ENCODE measurements around the gene G0S2.

G0S2 gene

DNA sequence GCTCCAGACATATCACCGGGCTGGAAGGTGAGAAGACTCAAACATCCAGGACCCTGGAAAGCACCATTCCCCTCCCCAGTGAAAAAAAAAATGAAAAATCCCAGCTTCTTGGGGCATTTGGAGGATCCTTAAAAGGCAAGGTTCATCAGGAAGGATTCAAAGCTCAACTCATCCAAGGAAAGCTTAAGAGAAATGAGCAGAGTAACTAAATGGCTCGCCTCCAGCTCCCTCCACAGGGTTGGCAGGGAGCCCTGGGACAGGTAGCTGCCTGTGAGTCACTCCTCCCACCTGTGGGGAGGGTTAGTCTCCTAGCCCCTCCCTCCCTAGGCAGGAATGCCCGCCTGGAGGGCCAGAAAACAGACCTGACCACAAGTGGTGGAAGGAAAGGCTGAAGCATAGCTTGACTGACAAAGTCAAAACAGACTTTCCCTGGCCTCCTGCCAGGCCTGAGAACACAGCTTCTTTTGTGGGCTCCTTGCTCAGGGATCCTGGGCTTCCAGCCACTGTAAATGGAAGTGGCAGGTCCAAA is 22.3 kb upstream of the G0S2 start:
- no peak for TF ChIP-seq JUND (IDR thresholded peaks at IDR 0.05; ENCODE audit: low read depth)
- peak; percentile 78 to 99 for DNase-seq (ENCODE audit: low read depth in 1 of 2, low spot score in 1 of 2)
- in situ Hi-C loops (cut with HindIII; ENCODE audit: low pct_unique_long_range_greater_than_20kb, low sequenced_read_pairs) = no loop called here

DNA sequence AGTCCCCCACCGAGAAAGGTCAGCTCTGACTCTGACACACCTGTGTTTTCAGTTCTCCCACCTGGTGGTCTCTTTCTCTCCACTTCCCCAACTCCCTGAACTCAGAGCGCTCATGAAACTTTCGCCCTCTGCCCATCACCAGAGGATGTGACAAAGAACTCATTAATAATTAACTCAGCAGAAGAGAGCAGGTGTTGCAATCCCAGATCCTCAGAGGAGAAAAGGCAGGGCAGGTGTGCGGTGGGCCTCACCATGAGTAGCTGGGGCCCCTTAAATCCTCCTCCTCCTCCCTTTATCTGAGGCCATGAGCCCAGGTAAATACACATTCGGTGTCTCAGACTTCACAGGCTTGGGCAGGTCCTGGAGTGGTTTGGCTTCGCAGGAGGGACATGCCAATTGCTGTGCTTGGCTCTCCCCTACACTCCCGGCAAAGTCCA is 21.3 kb upstream of the G0S2 start:
- DNase-seq (ENCODE audit: low read depth in 1 of 2, low spot score in 1 of 2) = no peak
- no peak for TF ChIP-seq JUND (IDR thresholded peaks at IDR 0.05; ENCODE audit: low read depth)
- in situ Hi-C loops (cut with HindIII; ENCODE audit: low pct_unique_long_range_greater_than_20kb, low sequenced_read_pairs) = no loop called here

DNA sequence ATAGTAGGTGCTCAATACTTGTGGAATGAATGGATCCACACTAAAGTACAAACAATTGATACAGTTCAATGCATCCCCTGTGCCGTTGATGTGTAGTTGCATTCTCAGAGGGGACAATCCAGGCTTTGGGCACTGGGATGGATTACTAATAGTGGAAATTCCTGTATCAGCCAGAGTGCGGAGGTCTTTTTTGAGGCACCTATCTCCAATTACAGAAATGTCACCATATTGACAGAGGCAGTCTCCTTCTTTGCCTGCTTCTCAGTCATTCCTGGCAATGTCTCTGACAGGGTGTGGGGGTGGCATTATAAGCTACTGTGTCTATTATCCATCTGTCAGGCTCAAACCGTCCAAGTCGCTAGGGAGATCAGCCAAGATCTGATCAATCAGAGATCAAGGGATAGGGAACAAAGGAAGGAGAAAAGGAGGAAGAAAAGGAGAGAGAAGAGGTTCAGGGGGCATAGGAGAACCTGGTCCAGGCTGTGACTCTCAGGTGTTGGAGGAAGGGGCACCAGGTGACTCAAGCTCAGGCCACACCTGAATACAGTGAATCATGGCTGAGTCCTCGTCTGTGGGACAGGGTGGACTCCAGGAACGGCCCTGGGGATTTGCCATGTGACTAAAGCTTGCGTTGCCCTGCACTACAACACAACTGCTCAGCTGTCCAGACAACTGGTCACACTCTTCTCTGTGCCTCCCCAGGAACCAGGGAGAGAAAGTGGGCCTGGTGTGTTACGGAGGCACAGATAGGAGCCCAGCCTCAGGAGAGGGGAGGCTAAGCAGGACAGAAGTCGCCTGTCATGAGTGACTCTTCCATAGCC is 19.6 kb upstream of the G0S2 start:
- TF ChIP-seq JUND (IDR thresholded peaks at IDR 0.05; ENCODE audit: low read depth) = no peak
- in situ Hi-C loops (cut with HindIII; ENCODE audit: low pct_unique_long_range_greater_than_20kb, low sequenced_read_pairs) = no loop called here
- no peak for DNase-seq (ENCODE audit: low read depth in 1 of 2, low spot score in 1 of 2)

DNA sequence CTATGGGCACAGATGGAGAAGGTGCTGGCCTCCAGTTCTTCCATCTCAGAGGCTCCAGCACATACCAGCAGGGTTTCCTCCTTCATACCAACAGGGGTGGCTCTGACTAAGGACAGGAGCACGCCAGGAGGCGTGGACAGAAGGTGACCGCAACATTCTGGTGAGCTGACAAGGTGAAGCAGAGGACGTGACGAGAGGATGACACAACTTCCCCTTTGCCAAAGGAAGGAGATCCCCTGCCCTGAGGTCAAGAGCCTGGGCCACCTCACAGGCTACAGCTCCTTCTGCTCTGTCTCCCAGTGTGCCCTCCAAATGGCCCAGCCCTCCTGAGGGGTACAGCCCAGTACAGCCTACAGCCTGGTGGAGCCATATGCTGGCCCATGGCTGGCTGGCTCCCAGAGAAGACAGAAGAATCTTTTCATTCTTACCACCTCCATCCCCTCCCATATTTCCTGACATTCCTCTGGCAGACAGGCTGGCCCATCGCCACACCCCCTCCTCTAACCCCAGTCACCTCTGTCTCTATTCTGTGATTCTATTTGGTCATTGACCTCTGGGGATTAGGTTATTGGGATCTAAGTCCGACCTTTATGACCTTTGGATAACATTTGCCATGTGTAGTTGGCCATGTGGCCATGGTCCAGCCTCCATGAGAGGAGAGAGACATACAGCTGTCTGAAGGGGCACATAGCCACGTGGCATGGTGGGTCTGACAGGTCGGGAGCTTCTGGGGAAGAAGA is 17.9 kb upstream of the G0S2 start:
- DNase-seq (ENCODE audit: low read depth in 1 of 2, low spot score in 1 of 2) = no peak
- no peak for TF ChIP-seq JUND (IDR thresholded peaks at IDR 0.05; ENCODE audit: low read depth)
- in situ Hi-C loops (cut with HindIII; ENCODE audit: low pct_unique_long_range_greater_than_20kb, low sequenced_read_pairs) = no loop called here

DNA sequence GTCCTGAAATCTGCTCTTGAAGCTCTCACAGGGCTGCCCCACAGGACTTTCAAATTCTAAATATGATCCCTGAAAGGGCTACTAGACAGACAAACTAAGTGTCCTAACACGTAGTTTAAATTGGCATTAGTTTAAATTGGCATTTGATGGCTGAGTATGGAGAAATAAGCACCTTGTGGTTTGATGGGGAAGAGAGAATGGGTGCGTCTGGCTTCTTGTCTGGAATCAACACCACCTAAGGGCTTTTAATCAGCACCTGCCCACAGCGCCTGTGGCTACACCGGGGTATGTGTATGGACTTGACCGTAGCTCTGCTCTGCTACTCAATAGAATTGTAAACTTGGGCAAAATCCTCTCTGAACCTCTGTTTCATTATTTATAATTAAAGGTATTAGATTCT is 17.3 kb upstream of the G0S2 start:
- DNase-seq (ENCODE audit: low read depth in 1 of 2, low spot score in 1 of 2) = no peak
- in situ Hi-C loops (cut with HindIII; ENCODE audit: low pct_unique_long_range_greater_than_20kb, low sequenced_read_pairs) = no loop called here
- no peak for TF ChIP-seq JUND (IDR thresholded peaks at IDR 0.05; ENCODE audit: low read depth)

DNA sequence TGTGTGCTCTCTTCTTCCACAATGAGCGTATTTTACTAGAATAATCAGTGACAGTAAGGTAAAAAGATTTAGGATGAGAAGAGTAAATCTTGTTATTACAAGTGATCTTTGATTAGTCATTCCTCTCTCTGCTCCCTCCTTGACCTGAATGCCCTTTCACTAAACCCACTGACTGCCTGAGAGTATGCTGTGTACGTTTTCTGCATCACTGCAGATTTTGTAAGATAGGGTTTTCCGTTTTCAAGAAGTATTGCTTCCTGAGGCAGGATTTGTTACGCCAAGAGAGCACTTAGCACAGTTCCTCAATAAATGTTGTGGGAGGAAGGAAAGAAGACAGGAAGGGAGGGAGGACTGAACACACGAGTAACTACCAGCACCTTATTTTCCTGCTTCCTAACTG is 15.3 kb upstream of the G0S2 start:
- in situ Hi-C loops (cut with HindIII; ENCODE audit: low pct_unique_long_range_greater_than_20kb, low sequenced_read_pairs) = no loop called here
- no peak for TF ChIP-seq JUND (IDR thresholded peaks at IDR 0.05; ENCODE audit: low read depth)
- no peak for DNase-seq (ENCODE audit: low read depth in 1 of 2, low spot score in 1 of 2)

DNA sequence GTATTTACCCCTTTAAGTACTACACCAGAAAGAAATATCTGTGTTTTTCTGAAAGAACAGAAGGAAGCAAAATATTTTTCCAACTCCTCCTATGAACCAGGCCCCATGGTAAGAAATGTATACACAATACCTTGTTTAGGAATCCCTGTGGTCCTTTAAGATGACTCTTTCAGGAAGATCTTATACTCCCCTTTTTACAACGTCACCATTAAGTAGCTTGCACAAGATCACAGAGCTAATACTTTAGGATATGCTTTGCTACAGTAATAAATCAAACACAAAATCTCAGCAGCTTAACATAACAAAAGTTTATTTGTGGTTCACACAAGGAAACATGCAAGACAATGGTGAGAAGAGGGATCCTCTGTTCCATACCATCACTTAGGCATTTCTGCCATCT is 14.1 kb upstream of the G0S2 start:
- no peak for DNase-seq (ENCODE audit: low read depth in 1 of 2, low spot score in 1 of 2)
- no peak for TF ChIP-seq JUND (IDR thresholded peaks at IDR 0.05; ENCODE audit: low read depth)
- in situ Hi-C loops (cut with HindIII; ENCODE audit: low pct_unique_long_range_greater_than_20kb, low sequenced_read_pairs) = no loop called here

DNA sequence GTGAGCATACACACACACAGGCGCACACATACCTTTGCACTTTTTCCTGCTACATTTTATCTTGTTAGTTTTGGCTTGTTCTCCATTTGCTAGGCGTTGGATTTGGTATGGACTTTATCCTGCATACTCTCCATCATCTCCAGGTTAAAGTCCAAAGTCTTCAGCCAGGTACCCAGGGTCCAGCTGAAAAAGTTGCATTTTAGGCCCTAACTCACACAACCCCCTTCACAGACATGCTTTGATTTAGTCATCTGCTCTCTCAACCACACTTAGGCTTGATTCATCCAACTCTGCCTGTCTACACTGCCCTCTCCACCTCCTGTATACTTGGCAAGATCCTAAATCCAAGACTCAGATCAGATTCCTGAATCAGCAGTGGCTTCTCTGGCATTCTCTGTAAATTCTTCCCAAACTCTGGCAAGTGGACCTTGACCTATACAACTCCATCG is 12.3 kb upstream of the G0S2 start:
- TF ChIP-seq JUND (IDR thresholded peaks at IDR 0.05; ENCODE audit: low read depth) = no peak
- in situ Hi-C loops (cut with HindIII; ENCODE audit: low pct_unique_long_range_greater_than_20kb, low sequenced_read_pairs) = no loop called here
- no peak for DNase-seq (ENCODE audit: low read depth in 1 of 2, low spot score in 1 of 2)

DNA sequence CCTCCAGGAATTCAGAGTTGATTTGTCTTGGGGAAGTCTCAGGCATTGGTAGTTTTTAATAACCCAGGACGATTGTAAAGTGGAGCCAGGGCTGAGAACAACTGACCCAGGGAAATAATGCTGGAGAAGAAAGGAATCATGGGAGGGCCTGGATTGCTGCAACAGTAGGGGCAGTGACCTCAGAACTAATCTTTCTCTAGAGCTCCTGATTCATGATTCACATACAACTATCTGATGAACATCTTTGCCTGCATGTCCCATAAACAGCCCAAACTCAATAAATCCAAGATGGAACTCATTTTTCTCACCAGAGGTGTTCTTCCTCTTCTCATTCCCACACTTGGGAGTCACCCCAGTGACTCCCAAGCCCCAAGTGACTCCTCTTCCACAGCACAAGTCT is 8.1 kb upstream of the G0S2 start:
- in situ Hi-C loops (cut with HindIII; ENCODE audit: low pct_unique_long_range_greater_than_20kb, low sequenced_read_pairs) = no loop called here
- no peak for DNase-seq (ENCODE audit: low read depth in 1 of 2, low spot score in 1 of 2)
- TF ChIP-seq JUND (IDR thresholded peaks at IDR 0.05; ENCODE audit: low read depth) = no peak

DNA sequence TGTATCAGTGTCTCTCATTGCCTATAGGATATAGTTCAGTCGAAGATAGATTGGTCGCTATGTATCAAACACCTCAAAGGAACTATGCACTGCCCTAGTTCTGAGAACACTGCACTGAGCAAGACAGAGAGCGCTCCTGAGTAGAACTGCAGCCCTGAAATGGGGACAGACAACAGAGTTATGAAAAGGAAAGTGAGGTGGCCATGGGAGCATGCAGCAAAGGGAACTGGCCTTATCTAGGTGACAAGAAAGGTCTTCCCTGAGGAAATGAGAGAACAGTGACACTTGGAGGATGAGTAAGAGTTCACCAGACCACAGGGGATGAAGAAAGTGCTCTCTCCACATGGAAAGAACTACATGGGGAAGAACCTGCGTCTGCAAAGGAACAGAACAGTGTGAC is 7.5 kb upstream of the G0S2 start:
- no peak for TF ChIP-seq JUND (IDR thresholded peaks at IDR 0.05; ENCODE audit: low read depth)
- in situ Hi-C loops (cut with HindIII; ENCODE audit: low pct_unique_long_range_greater_than_20kb, low sequenced_read_pairs) = no loop called here
- no peak for DNase-seq (ENCODE audit: low read depth in 1 of 2, low spot score in 1 of 2)

DNA sequence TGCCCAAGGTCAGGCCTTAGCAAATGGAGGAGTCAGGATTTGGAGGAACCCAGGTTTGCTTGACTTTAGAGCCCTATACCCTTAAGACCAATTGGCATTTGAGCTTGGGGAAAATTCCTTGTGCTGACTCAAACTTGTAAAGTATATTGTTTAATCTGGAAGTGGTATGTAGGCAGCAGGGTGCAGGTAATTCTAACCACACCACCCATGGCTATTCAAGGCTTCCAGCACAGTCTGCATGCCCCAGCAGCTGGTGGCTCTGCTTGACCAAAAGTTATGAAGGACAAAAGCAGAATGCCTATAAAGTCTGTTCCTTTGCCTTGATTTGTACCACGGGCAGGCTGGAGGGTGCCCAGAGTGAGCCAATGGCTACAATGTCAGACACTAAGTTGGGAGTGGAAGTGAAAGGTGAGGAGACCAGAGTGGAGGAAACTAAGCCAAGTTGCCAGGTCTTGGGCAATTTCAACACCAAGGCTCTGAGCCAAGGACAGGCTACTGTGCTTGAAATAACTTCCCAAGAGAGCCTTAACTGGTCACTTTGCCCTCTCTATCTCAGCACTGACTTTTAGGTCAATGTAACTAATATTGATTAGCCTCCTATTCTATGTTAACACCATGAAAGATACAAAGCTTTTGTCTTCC is 4.7 kb upstream of the G0S2 start:
- no peak for TF ChIP-seq JUND (IDR thresholded peaks at IDR 0.05; ENCODE audit: low read depth)
- in situ Hi-C loops (cut with HindIII; ENCODE audit: low pct_unique_long_range_greater_than_20kb, low sequenced_read_pairs) = no loop called here
- no peak for DNase-seq (ENCODE audit: low read depth in 1 of 2, low spot score in 1 of 2)

DNA sequence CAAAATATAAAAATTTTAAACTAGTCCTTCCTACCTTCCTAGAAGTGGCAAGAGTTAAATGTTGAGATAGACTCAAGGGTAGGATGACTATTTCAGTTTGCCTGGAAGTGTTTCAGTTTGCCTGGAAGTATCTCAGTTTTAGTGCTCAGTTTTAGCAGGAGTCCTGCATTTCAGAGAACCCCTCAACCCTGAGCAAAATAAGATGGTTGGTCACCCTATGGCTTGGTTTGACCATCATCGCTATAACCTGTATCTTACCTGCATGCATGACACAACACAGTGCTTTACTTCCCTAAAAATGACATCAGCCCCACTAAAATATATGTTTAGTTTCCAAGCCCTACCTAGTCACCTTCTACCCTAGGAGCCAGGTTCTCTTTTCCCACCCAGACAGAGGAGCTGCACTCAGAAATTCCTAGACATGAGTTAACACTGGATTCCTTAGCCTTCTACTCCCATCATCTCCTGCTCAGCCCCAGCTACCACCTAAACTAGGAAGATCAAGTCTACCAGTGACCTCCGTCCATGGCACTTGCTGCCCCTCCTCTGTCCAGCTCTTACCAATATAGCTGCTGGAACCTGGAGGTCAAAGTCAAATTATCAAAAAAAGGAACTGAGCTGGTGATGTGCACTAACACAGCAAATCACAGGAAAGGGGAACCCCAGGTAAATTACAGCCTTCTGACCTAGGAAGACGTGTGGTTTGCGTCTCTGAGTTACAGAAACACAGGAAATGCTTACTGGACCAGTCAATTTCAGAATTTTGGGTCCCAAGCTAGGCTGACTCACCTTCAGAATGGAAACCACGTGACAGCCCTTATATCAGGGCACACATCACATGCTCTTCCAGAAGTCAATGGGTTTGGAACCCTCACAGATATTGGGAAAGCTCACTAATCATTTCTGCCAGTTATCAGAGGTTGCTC is 2.2 kb upstream of the G0S2 start:
- no peak for DNase-seq (ENCODE audit: low read depth in 1 of 2, low spot score in 1 of 2)
- TF ChIP-seq JUND (IDR thresholded peaks at IDR 0.05; ENCODE audit: low read depth) = no peak
- in situ Hi-C loops (cut with HindIII; ENCODE audit: low pct_unique_long_range_greater_than_20kb, low sequenced_read_pairs) = no loop called here

All from T47D (cell line).